Heart right ventricle (tissue), 16 donors: ENCODE measurements around the gene HTD2. TPM values are rescaled to one million over a fixed set of nuclear protein-coding genes. Genes with fewer than 3 reads are reported as not detected.
"Not testable (repeated sequence)": the region's sequence is repeated elsewhere in the genome, so short reads cannot be mapped to it uniquely, and the experiment has no call there.

Experiments used
- ATAC-seq, 8 donors: fragments of 200-7000 bp; cut with Tn5 transposase; one replicate each; pipeline ENCODE4 v1.9.1; 2020; ENCODE audit warnings: mild to moderate bottlenecking in 8 of 8, moderate library complexity in 8 of 8, moderate number of reproducible peaks in 1 of 8
- DNase-seq, 2 donors: peaks; one replicate each; pipeline ENCODE4 v3.0.0-alpha.2; 2020
- H3K27ac ChIP-seq, 10 donors: fragments of 200-600 bp; sonication (generic) in 2 of 10; one replicate each; pipeline versions ENCODE4 v1.5.0 to v1.8.0; 2020 to 2022; ENCODE audit warnings: mild to moderate bottlenecking in 3 of 10
- H3K27me3 ChIP-seq, 7 donors: fragments of 200-600 bp; one replicate each; pipeline ENCODE4 v1.8.0; 2021 to 2022; ENCODE audit warnings: mild to moderate bottlenecking in 2 of 7
- H3K36me3 ChIP-seq, 9 donors: fragments of 200-600 bp; sonication (generic) in 1 of 9; one replicate each; pipeline versions ENCODE4 v1.5.0 to v1.8.0; 2020 to 2022; ENCODE audit warnings: mild to moderate bottlenecking in 2 of 9
- H3K4me1 ChIP-seq, 9 donors: fragments of 200-600 bp; sonication (generic) in 1 of 9; one replicate each; pipeline versions ENCODE4 v1.5.0 to v1.8.0; 2020 to 2022; ENCODE audit warnings: mild to moderate bottlenecking in 4 of 9
- H3K4me3 ChIP-seq, 10 donors: fragments of 200-600 bp; sonication (generic) in 2 of 10; one replicate each; pipeline versions ENCODE4 v1.5.0 to v1.8.0; 2020 to 2022; ENCODE audit warnings: mild to moderate bottlenecking in 7 of 10, moderate library complexity in 2 of 10
- H3K9me3 ChIP-seq, 11 donors: fragments of 200-600 bp in 10 of 11; sonication (generic) in 2 of 11; one replicate each; pipeline versions ENCODE4 v1.5.0 to v1.8.0; 2013 to 2022; ENCODE audit warnings: mild to moderate bottlenecking in 2 of 11, control low read depth in 1 of 11, moderate library complexity in 1 of 11
- CTCF ChIP-seq, 9 donors: fragments of 200-600 bp; sonication (generic) in 2 of 9; IDR thresholded peaks; one replicate each; pipeline versions ENCODE4 v1.5.0 to v1.8.0; 2021 to 2022; ENCODE audit warnings: antibody characterized with exemption in 9 of 9, mild to moderate bottlenecking in 5 of 9, moderate library complexity in 1 of 9
- WGBS, 2 donors: extraction: QIAGEN DNeasy Blood & Tissue Kit; methylation state at CpG; one replicate each; pipeline ENCODE4 v1.1.7; 2013; ENCODE audit warnings: inconsistent platforms in 1 of 2; 5-methylcytosine and 5-hydroxymethylcytosine counted together
- intact Hi-C, 10 donors: fragments of 100-400 bp; cut with DNase I; formaldehyde crosslinking; loops; one replicate each; pipeline versions ENCODE4 v1.11.1 to v1.14.2; 2022
- polyA plus RNA-seq, 2 donors: library from polyadenylated mRNA; stranded (reverse); fragments of 200-250 nt; gene quantifications; one replicate each; pipeline ENCODE4 v1.2.3, GENCODE V29; 2013
- total RNA-seq, 10 donors: library from RNA; stranded (reverse); fragmentation: NEBNext Ultra II Directional in 3 of 10; extraction: Animal tissue kit (Norgen Biotek cat#: 25700) in 3 of 10; gene quantifications; one replicate each; pipeline versions ENCODE4 v1.2.1 to v1.2.4, GENCODE V29; 2021 to 2023
- donor health status: Arrhythmogenic right ventricular cardiomyopathy.
- donor health status: ischemic (EF 13 %, LVEDD 7.1; RV severe dilation, severe dysfunction).
- donor health status: healthy with polysubstance abuse.
- donor health status: DM: no; HTN: yes; CAD: no.
- donor health status: DM: no; HTN: no; CAD: no.
- donor health status: ischemic (EF 25% LVEDD 6.9; RV normal size, moderate dysfunction).
- donor health status: ischemic (EF 25% LVEDD 5.7; RV mildly dilated, moderate dysfunction).
- donor health status: healthy.
- donor health status: DM: yes; HTN: yes; CAD: no.
- donor health status: Ischemic cardiomyopathy.
- donor health status: ischemic (EF 35%, LVEDD 5.7; RV mildly dilated, moderate dysfunction).
- donor health status: nonischemic (EF 11% LVEDD 7.7; RV severe dilation, severe dysfunction).
- donor health status: DM: yes; HTN: yes; CAD: no.
- donor health status: PGD.
- donor health status: ischemic (EF 29% LVEDD 5.4; RV normal size, mild dysfunction).
- donor health status: nonischemic (EF 23%, LVEDD 6.1; RV moderate dilation, normal function).

Gene HTD2
- total and polyA plus RNA-seq, 12 donors, result 2.4 to 19.5 (median 12.7) TPM

DNA sequence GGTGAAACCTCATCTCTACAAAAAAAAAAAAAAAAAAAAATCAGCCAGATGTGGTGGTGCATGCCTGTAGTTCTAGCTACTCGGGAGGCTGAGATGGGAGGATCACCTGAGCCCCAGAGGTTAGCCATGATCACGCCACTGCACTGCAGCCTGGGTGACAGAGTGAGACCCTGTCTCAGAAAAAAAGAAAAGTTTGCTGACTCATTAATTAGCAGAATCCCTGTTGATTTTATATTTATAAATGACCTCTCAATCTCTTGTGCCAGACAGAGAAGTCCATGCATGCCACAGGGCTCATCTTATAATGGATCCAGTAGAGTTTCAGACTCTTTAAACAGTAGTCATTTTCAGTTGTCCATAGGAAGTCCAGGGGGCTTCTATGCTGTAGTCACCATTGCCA is 35.8 kb upstream of the HTD2 start:
- Histone ChIP-seq H3K27me3 (no peaks in the 10 kb centered on the region), H3K4me1 (peaks cover 0 to 34% (median 0%) of the 10 kb centered on the region in 9 donors), H3K27ac (no peak overlapping the region), H3K4me3 (no peak overlapping the region), H3K36me3 (peaks cover 0 to 78% (median 6%) of the 10 kb centered on the region in 9 donors), H3K9me3 (no peaks in the 10 kb centered on the region)
- no peak for DNase-seq
- intact Hi-C loops, result no loop called here
- ATAC-seq, result no peak
- WGBS, 2 donors, result 96 to 97% methylated on average over 2 of the region's 2 CpGs
- TF ChIP-seq CTCF (IDR thresholded peaks at IDR 0.05), result no peak

DNA sequence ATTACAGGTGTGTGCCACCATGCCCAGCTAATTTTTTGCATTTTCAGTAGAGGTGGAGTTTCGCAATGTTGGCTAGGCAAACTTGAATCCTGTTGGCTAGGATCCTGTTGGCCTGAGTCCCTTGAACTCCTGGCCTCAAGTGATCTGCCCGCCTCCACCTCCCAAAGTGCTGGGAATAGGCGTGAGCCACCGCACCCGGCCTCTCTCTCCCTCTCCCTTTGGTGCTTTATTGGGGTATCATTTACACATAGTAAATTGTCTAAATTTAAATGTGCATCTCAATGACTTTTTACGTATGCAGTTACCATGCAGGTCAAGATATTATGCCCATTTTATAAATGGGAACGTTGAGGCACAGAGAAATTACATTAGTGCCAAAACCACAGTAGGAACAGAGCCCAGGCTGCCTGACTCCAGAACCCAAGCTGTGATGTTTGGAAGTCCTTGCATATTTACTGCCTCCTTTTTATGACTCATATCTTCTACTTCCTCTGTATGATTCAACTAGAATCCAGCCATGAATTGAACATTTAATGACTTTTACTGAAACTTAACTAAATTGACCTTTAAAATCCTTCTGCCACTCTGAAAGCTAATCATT is 34.3 kb upstream of the HTD2 start:
- Histone ChIP-seq H3K36me3 (peaks cover 0 to 83% (median 6%) of the 10 kb centered on the region in 9 donors), H3K27me3 (no peaks in the 10 kb centered on the region), H3K27ac (peak overlapping the region in 1 of 10 donors; percentile 67), H3K4me3 (no peak overlapping the region), H3K4me1 (peaks cover 0 to 34% (median 0%) of the 10 kb centered on the region in 9 donors), H3K9me3 (peaks cover 0 to 9% (median 0%) of the 10 kb centered on the region in 11 donors)
- WGBS, 2 donors, result 87 to 91% methylated on average over 7 of the region's 7 CpGs
- TF ChIP-seq CTCF (IDR thresholded peaks at IDR 0.05), result no peak
- ATAC-seq, result peak in 1 of 8 donors; percentile 64
- intact Hi-C loops, result no loop called here
- DNase-seq, result no peak

DNA sequence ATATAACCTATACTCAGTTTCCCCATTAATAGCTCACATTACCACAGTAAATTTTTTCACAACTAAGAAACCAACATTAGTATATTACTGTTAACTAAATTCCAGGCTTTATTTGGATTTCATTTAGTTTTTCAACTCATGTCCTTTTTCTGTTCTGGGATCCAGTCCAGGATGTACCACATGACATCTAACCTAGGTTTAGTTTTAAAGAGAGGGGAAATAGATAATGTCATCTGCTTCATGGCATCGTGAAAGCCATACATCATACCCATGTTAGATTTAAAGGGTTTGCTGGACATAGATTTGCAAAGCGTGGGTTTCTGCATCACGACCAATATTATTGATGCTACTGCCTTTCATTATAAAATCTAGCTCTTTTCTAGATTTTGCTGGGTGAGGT is 33.4 kb upstream of the HTD2 start:
- peaks cover 0 to 34% (median 0%) of the 10 kb centered on the region in 9 donors for H3K4me1 ChIP-seq
- no peak overlapping the region for H3K4me3 ChIP-seq
- DNase-seq (no peak), ATAC-seq (no peak)
- H3K9me3 ChIP-seq, result peaks cover 0 to 9% (median 0%) of the 10 kb centered on the region in 11 donors
- peaks cover 0 to 74% (median 2%) of the 10 kb centered on the region in 9 donors for H3K36me3 ChIP-seq
- no peak for TF ChIP-seq CTCF (IDR thresholded peaks at IDR 0.05)
- intact Hi-C loops, result no loop called here
- no peaks in the 10 kb centered on the region for H3K27me3 ChIP-seq
- WGBS, 2 donors, result 83 to 86% methylated on average over 3 of the region's 3 CpGs
- peak overlapping the region in 1 of 10 donors; percentile 67 for H3K27ac ChIP-seq

DNA sequence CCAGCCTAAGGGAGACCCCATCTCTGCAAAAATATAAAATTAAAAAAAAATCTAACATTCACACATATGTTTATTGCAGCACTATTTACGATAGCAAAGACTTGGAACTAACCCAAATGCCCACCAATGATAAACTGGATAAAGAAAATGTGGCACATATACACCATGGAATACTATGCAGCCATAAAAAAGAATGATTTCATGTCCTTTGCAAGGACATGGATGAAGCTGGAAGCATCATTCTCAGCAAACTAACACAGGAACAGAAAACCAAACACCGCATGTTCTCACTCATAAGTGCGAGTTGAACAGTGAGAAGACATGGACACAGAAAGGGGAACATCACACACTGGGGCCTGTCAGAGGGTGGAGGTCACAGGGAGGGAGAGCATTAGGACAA is 33.0 kb upstream of the HTD2 start:
- ATAC-seq, H3K4me3 ChIP-seq, H3K27me3 ChIP-seq, intact Hi-C loops, DNase-seq, H3K9me3 ChIP-seq: not testable (repeated sequence)
- peak overlapping the region in 1 of 10 donors; percentile 67 for H3K27ac ChIP-seq
- 94 to 98% methylated on average over 3 of the region's 3 CpGs for WGBS, 2 donors
- peaks cover 0 to 71% (median 4%) of the 10 kb centered on the region in 9 donors for H3K36me3 ChIP-seq
- peaks cover 0 to 34% (median 0%) of the 10 kb centered on the region in 9 donors for H3K4me1 ChIP-seq

DNA sequence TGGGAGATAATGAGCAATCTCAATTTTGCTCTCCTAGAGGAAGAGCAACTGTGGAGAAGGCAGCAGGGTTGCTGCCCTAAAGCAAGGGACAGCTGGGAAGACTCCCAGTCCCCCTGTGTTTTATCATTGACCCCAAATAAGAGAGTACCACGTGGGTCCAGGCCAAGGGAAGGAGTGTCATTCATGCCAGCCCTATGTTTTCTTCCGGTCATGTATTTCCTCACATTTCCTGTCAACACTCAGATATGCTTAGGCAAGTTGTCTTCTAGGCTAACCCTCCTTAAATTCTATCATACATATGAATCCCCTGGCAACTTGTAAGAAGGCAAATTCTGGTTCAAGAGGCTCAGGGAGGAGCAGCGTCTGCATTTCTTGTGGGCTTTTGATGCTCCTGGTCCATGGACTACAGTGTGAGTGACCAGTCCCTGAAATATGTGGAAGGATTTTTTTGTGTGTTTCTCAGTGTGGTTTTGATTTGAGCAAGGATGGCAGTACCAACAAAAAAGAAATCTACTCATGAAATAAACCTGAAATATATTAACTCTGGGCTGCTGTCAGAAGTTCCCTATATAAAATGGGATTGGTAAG is 32.2 kb upstream of the HTD2 start:
- H3K27ac ChIP-seq, result peak overlapping the region in 1 of 10 donors; percentile 67
- WGBS, 2 donors, result 39 to 48% methylated on average over 3 of the region's 3 CpGs
- ATAC-seq (no peak), DNase-seq (no peak)
- H3K36me3 ChIP-seq, result peaks cover 0 to 66% (median 4%) of the 10 kb centered on the region in 9 donors
- H3K4me1 ChIP-seq, result peaks cover 0 to 34% (median 0%) of the 10 kb centered on the region in 9 donors
- intact Hi-C loops, result no loop called here
- no peak for TF ChIP-seq CTCF (IDR thresholded peaks at IDR 0.05)
- H3K9me3 ChIP-seq, result peaks cover 0 to 9% (median 0%) of the 10 kb centered on the region in 11 donors
- no peak overlapping the region for H3K4me3 ChIP-seq
- no peaks in the 10 kb centered on the region for H3K27me3 ChIP-seq
